ENCODE measurements around the gene TMCC3.

TMCC3 gene

DNA sequence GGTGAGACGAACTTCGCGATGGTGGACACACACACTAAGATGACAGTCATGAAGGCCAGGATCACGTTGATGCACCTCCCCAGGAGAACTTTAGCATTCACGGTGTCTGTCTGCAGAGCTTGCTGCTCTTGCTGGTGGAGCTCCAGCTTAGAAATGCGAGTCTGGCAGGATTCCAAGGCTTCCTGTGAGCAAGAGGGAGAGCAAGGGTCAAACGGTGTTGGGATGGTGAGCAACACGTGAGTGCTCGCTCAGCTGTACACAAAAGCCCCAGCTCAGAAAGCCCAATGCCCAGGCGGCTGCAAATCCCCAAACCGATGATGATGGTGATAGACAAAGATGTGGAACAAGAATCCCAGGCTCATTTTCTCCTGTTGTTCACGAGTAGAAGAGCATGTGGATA, 78.8 kb downstream of the TMCC3 start:
- ChIA-PET CTCF (no interaction called here), POLR2A (interaction anchor here (0.9 kb wide), 1 partner anchor 75 kb away, joined by 4 read pairs; no protein-coding TSS in a partner anchor)
- Histone ChIP-seq H3K36me3 (ENCODE audit: control insufficient read depth in 2 of 2, insufficient read depth in 1 of 2, low read length in 2 of 2) (no peaks in the 10 kb centered on the region), H3K27ac (ENCODE audit: extremely low read depth, low read depth, low read length) (no peak overlapping the region), H3K4me1 (ENCODE audit: control insufficient read depth, insufficient read depth, low read length) (peaks cover 12% of the 10 kb centered on the region), H3K4me3 (ENCODE audit: low read depth, low read length) (no peak overlapping the region), H3K9me3 (ENCODE audit: control insufficient read depth, insufficient read depth, low read depth, low read length) (no peaks in the 10 kb centered on the region)
- TF ChIP-seq ZNF112 (tag by site-specific recombination; IDR thresholded peaks at IDR 0.05) = no peak
- no peak for TF ChIP-seq ZBTB1 (tag by site-specific recombination; IDR thresholded peaks at IDR 0.05)
- no peak for TF ChIP-seq ZSCAN16 (tag by site-specific recombination; IDR thresholded peaks at IDR 0.05)
- peak; percentile 62 for TF ChIP-seq GLIS1 (tag by site-specific recombination; IDR thresholded peaks at IDR 0.05)
- TF ChIP-seq ZFP3 (tag by site-specific recombination; IDR thresholded peaks at IDR 0.05; ENCODE audit: low read depth) = no peak
- TF ChIP-seq SCRT2 (tag by site-specific recombination; IDR thresholded peaks at IDR 0.05) = peak; percentile 88
- TF ChIP-seq, protein P1, sequence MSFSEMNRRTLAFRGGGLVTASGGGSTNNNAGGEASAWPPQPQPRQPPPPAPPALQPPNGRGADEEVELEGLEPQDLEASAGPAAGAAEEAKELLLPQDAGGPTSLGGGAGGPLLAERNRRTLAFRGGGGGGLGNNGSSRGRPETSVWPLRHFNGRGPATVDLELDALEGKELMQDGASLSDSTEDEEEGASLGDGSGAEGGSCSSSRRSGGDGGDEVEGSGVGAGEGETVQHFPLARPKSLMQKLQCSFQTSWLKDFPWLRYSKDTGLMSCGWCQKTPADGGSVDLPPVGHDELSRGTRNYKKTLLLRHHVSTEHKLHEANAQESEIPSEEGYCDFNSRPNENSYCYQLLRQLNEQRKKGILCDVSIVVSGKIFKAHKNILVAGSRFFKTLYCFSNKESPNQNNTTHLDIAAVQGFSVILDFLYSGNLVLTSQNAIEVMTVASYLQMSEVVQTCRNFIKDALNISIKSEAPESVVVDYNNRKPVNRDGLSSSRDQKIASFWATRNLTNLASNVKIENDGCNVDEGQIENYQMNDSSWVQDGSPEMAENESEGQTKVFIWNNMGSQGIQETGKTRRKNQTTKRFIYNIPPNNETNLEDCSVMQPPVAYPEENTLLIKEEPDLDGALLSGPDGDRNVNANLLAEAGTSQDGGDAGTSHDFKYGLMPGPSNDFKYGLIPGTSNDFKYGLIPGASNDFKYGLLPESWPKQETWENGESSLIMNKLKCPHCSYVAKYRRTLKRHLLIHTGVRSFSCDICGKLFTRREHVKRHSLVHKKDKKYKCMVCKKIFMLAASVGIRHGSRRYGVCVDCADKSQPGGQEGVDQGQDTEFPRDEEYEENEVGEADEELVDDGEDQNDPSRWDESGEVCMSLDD (tag by site-specific recombination; IDR thresholded peaks at IDR 0.05) = 0 out of 2 replicates have a peak, but pooled peaks have one; percentile 8
- no peak for TF ChIP-seq ZNF626 (tag by site-specific recombination; IDR thresholded peaks at IDR 0.05)
- TF ChIP-seq ZNF830 (tag by site-specific recombination; IDR thresholded peaks at IDR 0.05; ENCODE audit: low read depth) = no peak
- 0 out of 2 replicates have a peak, but pooled peaks have one; percentile 35 for TF ChIP-seq MZF1 (tag by site-specific recombination; IDR thresholded peaks at IDR 0.05; ENCODE audit: borderline replicate concordance)
- peak; percentile 27; the same call in 1 of the 2 replicates for TF ChIP-seq ZIC2 (tag by site-specific recombination; IDR thresholded peaks at IDR 0.05)

- ChIA-PET POLR2A (no interaction called here), CTCF (interaction anchor here (0.6 kb wide), 1 partner anchor 1434 kb away, joined by 5 read pairs; no protein-coding TSS in a partner anchor)
- H3K36me3 ChIP-seq (ENCODE audit: control insufficient read depth in 2 of 2, insufficient read depth in 1 of 2, low read length in 2 of 2) = no peaks in the 10 kb centered on the region
- H3K4me3 ChIP-seq (ENCODE audit: low read depth, low read length) = no peak overlapping the region
- no peak overlapping the region for H3K27ac ChIP-seq (ENCODE audit: extremely low read depth, low read depth, low read length)
- H3K9me3 ChIP-seq (ENCODE audit: control insufficient read depth, insufficient read depth, low read depth, low read length) = no peaks in the 10 kb centered on the region
- TF ChIP-seq ZNF10 (tag by site-specific recombination; IDR thresholded peaks at IDR 0.05) (no peak), ZNF521 (tag by site-specific recombination; IDR thresholded peaks at IDR 0.05) (no peak), ZNF24 (tag by site-specific recombination; IDR thresholded peaks at IDR 0.05) (no peak), SP7 (tag by site-specific recombination; IDR thresholded peaks at IDR 0.05) (no peak), ZNF37A (tag by site-specific recombination; IDR thresholded peaks at IDR 0.05) (no peak), ZNF341 (tag by site-specific recombination; IDR thresholded peaks at IDR 0.05; ENCODE audit: low read depth) (no peak), ZBTB48 (tag by site-specific recombination; IDR thresholded peaks at IDR 0.05) (no peak), ZNF214 (tag by site-specific recombination; IDR thresholded peaks at IDR 0.05; ENCODE audit: borderline replicate concordance) (no peak), ZNF768 (tag by site-specific recombination; IDR thresholded peaks at IDR 0.05) (no peak), ZFP37 (tag by site-specific recombination; IDR thresholded peaks at IDR 0.05) (no peak), ZNF785 (tag by site-specific recombination; IDR thresholded peaks at IDR 0.05) (no peak), OSR2 (tag by site-specific recombination; IDR thresholded peaks at IDR 0.05) (no peak), ZNF155 (tag by site-specific recombination; IDR thresholded peaks at IDR 0.05) (no peak)
- TF ChIP-seq, protein P2, sequence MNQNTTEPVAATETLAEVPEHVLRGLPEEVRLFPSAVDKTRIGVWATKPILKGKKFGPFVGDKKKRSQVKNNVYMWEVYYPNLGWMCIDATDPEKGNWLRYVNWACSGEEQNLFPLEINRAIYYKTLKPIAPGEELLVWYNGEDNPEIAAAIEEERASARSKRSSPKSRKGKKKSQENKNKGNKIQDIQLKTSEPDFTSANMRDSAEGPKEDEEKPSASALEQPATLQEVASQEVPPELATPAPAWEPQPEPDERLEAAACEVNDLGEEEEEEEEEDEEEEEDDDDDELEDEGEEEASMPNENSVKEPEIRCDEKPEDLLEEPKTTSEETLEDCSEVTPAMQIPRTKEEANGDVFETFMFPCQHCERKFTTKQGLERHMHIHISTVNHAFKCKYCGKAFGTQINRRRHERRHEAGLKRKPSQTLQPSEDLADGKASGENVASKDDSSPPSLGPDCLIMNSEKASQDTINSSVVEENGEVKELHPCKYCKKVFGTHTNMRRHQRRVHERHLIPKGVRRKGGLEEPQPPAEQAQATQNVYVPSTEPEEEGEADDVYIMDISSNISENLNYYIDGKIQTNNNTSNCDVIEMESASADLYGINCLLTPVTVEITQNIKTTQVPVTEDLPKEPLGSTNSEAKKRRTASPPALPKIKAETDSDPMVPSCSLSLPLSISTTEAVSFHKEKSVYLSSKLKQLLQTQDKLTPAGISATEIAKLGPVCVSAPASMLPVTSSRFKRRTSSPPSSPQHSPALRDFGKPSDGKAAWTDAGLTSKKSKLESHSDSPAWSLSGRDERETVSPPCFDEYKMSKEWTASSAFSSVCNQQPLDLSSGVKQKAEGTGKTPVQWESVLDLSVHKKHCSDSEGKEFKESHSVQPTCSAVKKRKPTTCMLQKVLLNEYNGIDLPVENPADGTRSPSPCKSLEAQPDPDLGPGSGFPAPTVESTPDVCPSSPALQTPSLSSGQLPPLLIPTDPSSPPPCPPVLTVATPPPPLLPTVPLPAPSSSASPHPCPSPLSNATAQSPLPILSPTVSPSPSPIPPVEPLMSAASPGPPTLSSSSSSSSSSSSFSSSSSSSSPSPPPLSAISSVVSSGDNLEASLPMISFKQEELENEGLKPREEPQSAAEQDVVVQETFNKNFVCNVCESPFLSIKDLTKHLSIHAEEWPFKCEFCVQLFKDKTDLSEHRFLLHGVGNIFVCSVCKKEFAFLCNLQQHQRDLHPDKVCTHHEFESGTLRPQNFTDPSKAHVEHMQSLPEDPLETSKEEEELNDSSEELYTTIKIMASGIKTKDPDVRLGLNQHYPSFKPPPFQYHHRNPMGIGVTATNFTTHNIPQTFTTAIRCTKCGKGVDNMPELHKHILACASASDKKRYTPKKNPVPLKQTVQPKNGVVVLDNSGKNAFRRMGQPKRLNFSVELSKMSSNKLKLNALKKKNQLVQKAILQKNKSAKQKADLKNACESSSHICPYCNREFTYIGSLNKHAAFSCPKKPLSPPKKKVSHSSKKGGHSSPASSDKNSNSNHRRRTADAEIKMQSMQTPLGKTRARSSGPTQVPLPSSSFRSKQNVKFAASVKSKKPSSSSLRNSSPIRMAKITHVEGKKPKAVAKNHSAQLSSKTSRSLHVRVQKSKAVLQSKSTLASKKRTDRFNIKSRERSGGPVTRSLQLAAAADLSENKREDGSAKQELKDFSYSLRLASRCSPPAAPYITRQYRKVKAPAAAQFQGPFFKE (tag by site-specific recombination; IDR thresholded peaks at IDR 0.05; ENCODE audit: borderline replicate concordance) = no peak
- TF ChIP-seq, protein P3, sequence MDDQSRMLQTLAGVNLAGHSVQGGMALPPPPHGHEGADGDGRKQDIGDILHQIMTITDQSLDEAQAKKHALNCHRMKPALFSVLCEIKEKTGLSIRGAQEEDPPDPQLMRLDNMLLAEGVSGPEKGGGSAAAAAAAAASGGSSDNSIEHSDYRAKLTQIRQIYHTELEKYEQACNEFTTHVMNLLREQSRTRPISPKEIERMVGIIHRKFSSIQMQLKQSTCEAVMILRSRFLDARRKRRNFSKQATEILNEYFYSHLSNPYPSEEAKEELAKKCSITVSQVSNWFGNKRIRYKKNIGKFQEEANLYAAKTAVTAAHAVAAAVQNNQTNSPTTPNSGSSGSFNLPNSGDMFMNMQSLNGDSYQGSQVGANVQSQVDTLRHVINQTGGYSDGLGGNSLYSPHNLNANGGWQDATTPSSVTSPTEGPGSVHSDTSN (CRISPR knock-in tag; IDR thresholded peaks at IDR 0.05) = no peak
- TF ChIP-seq, protein P4, sequence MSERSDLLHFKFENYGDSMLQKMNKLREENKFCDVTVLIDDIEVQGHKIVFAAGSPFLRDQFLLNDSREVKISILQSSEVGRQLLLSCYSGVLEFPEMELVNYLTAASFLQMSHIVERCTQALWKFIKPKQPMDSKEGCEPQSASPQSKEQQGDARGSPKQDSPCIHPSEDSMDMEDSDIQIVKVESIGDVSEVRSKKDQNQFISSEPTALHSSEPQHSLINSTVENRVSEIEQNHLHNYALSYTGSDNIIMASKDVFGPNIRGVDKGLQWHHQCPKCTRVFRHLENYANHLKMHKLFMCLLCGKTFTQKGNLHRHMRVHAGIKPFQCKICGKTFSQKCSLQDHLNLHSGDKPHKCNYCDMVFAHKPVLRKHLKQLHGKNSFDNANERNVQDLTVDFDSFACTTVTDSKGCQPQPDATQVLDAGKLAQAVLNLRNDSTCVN (tag by site-specific recombination; optimal IDR thresholded peaks at IDR 0.05) = no peak
- H3K4me1 ChIP-seq (ENCODE audit: control insufficient read depth, insufficient read depth, low read length) = peaks cover 12% of the 10 kb centered on the region
These were observed 80.2 kb downstream of the TMCC3 start for GRCh38 chr12:94570161-94570560.
